Activated naive CD8-positive, alpha-beta T cell treated with anti-CD3 and anti-CD28 coated beads, Interleukin-2, amount 50 U/mL, for 16 hours (primary cell): ENCODE results near the gene CUX1.

Source experiments
- DNase-seq: peaks from one replicate; pipeline ENCODE4 v3.0.0-alpha.2; 2020; ENCODE audit warnings: low read depth, low spot score

Gene CUX1

DNA sequence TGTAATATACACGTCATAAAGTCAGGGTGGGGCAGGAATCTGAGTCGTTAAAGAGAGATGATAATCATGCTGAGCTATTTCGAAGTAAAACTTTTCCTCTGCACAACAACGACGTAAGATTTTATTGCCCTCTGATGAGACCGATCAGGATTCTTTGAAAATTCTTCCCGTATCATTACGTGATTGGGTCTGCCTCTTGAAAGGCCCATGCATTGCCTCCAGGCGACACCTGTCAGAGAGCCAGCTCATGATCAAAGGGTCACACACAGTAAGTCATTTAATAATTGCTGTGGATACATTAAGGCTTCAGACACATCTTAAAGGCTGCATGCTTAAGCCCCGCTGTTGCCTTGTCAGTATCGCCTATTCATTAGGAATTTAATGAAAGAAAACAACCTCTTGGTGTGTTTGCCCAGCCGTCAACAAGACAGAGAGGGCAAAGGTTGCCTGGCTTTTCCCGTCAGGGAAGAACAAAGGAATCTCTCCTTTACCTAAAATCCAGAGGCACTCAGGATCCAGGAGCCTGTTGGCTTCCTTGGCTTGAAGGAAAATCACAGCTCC is 280.3 kb downstream of the CUX1 start:
- DNase-seq = no peak

DNA sequence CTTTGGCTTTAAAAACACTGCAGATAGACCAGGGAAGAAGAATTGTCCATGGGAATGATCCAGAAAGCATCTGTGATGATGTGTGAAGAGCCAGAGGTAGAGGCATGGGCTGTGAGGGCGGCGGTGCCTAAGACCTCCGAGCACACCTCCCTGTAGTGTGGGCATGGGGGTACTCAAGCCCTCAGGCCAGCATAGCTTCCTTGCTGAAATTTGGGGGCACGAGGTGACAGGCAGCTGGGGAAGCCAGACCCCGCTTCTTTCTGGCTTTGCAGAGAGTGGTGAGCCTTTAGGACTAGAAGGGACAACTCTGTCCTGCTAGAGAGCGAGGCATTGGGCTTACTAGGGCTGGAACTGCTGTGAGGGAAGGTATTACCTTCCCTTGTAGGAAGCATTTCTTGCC is 281.6 kb downstream of the CUX1 start:
- no peak for DNase-seq

DNA sequence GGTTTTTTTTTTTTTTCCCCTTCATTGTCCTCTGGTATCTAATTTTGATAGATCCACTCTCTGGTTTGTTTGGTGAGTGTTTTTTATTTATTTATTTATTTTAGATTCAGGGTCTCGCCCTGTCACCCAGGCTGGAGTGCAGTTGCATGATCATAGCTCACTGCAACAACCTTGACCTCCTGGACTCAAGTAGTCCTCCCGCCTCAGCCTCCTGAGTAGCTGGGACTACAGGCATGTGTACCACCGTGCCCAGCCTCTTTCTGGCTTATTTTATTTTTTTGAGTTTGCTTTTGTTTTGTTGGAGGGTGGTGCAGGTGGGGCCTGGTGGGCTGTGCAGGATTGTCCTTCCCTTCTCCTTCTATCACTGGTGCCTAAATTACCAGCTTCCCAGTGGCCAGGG is 282.0 kb downstream of the CUX1 start:
- DNase-seq = no peak

DNA sequence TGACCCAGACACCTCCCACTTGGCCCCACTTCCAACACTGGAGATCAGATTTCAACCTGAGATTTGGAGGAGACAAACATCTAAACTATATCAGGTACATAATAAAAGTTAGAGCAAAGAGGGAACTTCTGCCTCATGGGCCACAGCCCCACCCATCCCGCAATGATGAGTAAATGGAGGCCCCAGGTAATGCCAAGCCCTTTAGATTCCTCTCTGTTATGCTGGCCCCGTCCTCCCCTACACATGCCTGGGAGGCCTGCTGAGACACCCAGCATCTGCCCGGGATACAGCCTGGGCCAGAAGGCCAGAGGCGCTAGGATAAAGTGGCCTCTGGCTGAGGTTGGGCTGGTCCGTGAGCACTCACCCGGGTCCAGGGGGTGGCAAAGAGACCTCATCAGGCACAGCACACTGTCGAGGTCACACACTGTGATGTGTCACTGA is 283.7 kb downstream of the CUX1 start:
- no peak for DNase-seq

GRCh38 chr7:102101926-102102325 is 284.5 kb downstream of the CUX1 start:
- DNase-seq = no peak

DNA sequence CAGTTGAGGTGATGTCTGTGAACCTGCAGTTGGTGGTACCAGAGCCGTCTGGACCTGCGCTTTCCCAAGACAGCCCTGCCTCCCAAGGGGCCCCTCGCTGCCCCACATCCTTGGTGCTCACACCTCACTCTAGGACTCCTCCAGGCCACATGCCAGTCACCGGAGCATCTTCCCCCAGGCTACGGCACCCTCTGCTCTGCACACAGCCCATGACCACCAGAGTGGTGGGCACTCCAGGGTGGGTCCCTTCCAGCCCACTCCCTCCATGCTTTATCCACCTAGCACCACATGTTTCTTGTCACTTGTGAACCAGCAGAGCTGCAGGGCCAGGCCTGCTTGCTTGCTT is 285.6 kb downstream of the CUX1 start:
- no peak for DNase-seq

- DNase-seq = no peak
Observed at GRCh38 chr7:102104245-102104644, 286.8 kb downstream of the CUX1 start.

DNA sequence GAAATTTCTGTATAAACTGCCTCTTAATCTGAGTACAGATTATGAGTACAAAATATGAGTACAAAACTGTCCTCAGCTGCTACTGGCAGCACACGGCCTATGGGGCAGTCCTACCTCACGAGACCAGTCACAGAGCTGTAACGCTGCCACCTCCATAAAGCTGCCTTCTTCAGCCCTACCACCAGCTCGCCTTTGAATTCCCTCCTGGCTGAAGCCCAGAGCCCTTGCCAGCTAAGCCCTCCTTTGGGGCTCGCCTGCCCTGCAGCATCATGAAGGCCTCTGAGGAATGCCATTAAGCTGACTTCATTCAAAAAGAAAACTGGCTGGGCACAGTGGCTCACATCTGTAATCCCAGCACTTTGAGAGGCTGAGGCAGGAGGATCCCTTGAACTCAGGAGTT is 289.2 kb downstream of the CUX1 start:
- DNase-seq = no peak

GRCh38 chr7:102107474-102108104 is 290.2 kb downstream of the CUX1 start:
- DNase-seq = no peak

- no peak for DNase-seq
Observed at GRCh38 chr7:102111061-102112041, 293.9 kb downstream of the CUX1 start.

DNA sequence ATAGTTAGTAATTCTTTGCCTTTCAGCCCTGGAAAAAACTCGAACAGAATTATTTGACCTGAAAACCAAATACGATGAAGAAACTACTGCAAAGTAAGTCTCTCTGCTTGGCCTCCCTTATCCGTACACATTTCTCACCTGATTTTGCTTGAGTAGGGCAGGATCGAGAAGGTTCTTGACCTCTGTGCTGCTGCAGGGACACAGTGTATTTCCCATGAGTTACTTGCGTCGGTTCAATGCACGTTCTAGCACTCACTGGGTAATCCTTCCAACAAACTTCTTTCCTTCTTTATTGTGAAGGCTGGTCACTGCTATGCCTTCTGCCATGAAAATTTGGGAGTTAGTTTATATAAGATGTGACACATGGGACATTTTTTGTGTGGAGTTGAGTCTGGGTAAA is 297.8 kb downstream of the CUX1 start:
- no peak for DNase-seq

DNA sequence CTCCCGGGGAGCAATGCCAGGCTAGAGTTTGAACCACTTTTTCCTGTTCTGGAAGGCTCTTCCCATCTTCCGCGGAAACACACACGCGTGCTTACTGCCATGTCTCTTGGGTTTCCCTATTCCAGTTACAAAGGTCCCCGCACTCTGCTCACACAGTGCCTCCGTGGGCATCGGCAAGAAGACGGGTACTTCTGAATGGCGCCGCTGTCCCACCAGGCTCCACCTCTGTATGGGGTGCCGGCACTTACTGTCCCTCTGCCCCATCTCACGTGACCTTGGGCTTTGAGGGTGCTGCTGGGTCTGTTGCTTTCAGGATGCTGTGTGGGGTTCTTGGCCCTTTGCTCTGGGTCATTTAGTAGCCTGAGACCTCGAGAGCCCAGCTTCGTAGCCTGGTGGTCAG is 298.5 kb downstream of the CUX1 start:
- no peak for DNase-seq

DNA sequence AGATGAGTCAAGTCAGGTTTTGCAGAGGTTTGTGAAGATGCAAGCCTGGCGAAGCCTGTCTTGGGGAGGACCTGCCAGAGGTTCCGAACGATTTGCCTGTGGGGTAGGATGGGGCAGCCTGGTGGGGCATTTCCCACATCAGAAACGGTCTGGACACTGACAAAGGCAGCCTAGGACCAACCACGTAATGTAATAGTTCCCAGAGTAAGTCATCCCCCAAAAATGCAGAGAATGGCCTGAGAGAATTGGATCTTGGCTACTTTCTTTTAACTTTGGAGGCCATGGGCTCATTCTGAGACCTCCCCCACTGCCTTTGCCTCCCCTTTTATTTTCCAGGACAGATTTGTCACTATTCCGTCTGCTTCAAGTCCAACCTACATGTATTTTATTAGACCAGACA is 300.3 kb downstream of the CUX1 start:
- no peak for DNase-seq

DNA sequence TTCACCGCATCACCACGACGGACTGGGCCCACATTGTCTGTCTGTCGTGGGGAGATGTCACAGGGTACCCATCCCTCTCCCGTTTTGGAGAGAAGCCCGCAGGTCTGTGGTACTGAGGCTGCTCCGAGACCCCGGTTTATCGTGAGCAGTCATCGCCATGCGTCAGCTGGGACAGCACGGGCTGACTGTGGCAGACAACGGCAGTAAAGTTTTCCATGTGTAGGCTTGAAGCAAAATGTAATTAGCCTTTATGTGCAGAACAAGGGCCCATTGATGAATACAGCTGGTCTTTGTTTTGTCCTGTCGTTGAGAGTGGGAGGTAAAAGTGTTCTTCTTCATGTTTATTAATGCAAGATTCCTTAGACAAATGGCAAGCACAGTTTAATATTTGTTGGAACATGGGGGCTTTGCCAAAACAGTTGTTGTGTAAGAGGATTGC is 301.8 kb downstream of the CUX1 start:
- no peak for DNase-seq

DNA sequence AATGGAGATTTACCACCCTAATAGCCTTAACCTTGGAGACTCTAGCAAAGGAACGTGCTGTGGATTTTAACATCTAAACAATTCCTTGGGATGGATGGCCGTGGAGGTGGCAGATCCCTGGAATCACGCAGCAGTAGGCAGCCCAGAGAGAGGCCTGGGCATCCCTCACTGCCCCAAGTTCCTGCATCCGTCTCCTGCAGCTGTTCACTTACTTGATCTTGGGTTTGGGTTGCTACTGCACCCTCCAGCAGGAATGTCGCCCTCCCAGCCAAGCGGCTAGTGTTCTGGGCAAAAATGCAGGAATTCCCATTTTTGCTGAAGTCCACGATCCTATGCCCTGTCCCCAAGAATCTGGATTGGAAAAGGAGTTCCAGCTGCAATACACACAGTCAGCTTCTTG is 302.5 kb downstream of the CUX1 start:
- DNase-seq = no peak

DNA sequence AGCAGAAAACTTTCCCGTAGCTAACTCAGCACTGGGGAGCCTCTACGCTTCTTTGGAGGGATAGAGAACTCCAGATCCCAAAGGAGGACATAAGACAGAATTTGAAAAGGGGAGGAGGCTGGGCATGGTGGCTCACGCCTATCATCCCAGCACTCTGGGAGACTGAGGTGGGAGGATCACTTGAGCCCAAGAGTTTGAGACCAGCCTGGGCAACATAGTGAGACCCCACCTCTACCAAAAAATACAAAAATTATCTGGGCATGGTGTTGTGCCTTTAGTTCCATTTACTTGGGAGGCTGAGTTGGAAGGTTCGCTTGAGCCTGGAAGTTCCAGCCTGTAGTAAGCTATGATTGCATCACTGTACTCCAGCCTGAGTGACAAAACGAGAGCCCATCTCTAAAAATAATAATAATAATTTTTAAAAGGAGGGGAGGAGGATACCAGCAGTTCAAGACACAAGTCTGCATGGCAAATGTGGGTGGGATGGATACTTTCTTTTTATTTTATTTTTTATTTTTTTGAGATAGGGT is 303.3 kb downstream of the CUX1 start:
- no peak for DNase-seq

GRCh38 chr7:102122026-102122425 is 304.6 kb downstream of the CUX1 start:
- no peak for DNase-seq

DNA sequence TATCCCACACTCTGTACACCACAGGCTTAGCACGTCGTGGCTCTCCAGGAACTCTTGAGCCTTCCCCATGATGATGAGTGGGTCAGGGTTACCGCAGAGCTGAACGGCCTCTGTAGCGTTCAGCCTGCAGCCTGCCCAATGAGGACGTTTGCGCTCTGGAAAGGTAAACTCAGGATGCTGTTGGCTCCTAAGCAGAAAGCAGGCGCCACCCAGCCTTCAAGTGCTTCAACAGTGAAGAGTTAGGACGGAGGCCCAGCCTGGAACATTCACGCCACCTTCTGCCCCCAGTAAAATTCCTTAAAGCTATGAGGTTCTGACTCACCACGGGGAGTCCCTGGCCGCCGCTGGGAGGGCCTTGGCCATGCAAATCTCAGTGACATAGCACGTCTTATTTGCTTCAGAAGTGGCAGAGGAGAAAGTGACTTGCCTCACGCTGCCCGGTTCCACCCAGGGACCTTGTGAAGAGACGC is 307.7 kb downstream of the CUX1 start:
- no peak for DNase-seq

DNA sequence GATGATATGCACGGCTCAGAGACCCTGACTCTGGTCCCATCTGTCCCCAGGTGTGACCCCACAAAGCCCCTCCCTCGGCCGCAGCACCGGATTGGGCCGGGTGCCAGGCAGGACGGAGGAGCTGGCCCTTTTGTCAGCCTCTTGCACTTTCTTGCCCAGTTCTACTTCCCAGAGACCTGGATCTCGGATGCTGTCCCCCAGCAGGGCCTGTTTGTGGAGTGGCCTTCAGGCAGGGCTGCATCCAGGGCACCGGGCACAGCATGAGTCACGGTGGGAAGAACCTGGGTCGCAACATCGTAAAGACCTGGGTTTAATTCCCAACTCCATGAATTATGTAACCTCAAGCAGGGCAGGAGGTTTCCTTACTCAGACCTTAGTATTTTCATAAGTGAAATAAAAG is 310.9 kb downstream of the CUX1 start:
- DNase-seq = no peak

- DNase-seq = no peak
Observed at GRCh38 chr7:102129636-102130370, 312.4 kb downstream of the CUX1 start.

- DNase-seq = no peak
Observed at GRCh38 chr7:102132209-102132752, 314.9 kb downstream of the CUX1 start.
